GM19023 (cell line): ENCODE data around the gene TP53.
A peak's percentile ranks its signal among the peaks of the same experiment; 100 is the strongest.

Source experiments
- ATAC-seq: cut with Tn5 transposase; IDR thresholded peaks from one replicate; pipeline ENCODE4 v1.9.1; 2021; ENCODE audit warnings: mild to moderate bottlenecking, moderate library complexity; ENCODE audit not compliant: unreplicated experiment

TP53 gene

GRCh38 chr17:7707446-7707845 lies 20.2 kb upstream of the TP53 start:
- no peak for ATAC-seq

- ATAC-seq = no peak
Observed at GRCh38 chr17:7706631-7707354, 19.5 kb upstream of the TP53 start.

GRCh38 chr17:7705269-7706255 lies 18.3 kb upstream of the TP53 start:
- no peak for ATAC-seq

GRCh38 chr17:7704601-7705268 lies 17.4 kb upstream of the TP53 start, which contains the start of gene EFNB3:
TSS of gene EFNB3 (plus strand) at chr17:7705202. CDS start at chr17:7705599, 397 bp downstream.
- ATAC-seq = no peak

GRCh38 chr17:7703584-7704479 lies 16.5 kb upstream of the TP53 start:
- no peak for ATAC-seq

GRCh38 chr17:7702776-7703175 lies 15.5 kb upstream of the TP53 start:
- ATAC-seq = no peak

GRCh38 chr17:7701681-7702080 lies 14.4 kb upstream of the TP53 start:
- no peak for ATAC-seq

GRCh38 chr17:7700510-7700909 lies 13.2 kb upstream of the TP53 start:
- ATAC-seq = no peak

- no peak for ATAC-seq
Observed at GRCh38 chr17:7697828-7698588, 10.7 kb upstream of the TP53 start.

GRCh38 chr17:7695586-7695985 lies 8.3 kb upstream of the TP53 start:
- ATAC-seq = no peak

GRCh38 chr17:7688808-7689316 lies 1.6 kb upstream of the TP53 start:
- ATAC-seq = no peak

GRCh38 chr17:7687908-7688807 lies 868 bp upstream of the TP53 start, which contains the start of gene WRAP53:
TSS of gene WRAP53 (plus strand) at chr17:7688477. CDS start at chr17:7688649, 172 bp downstream.
- peak; percentile 73 for ATAC-seq

GRCh38 chr17:7686222-7687071 lies 843 bp downstream of the TP53 start:
- ATAC-seq = peak; percentile 49

GRCh38 chr17:7685533-7686221 lies 1.6 kb downstream of the TP53 start:
- peak; percentile 39 for ATAC-seq

- no peak for ATAC-seq
Observed at GRCh38 chr17:7684851-7685532, 2.3 kb downstream of the TP53 start.
